DOHH2 (cell line): ENCODE measurements around the gene CLASP1.

ENCODE experiments used
- CTCF ChIP-seq: fragments of 200-600 bp; sonication (generic); IDR thresholded peaks from one replicate; pipeline ENCODE4 v1.5.1; 2014; ENCODE audit warnings: antibody characterized with exemption, mild to moderate bottlenecking, low read depth, low read length; ENCODE audit not compliant: poor library complexity, severe bottlenecking
- EZH2phosphoT487 ChIP-seq: fragments of 200-600 bp; sonication (generic); IDR thresholded peaks from 2 replicates; pipeline ENCODE4 v1.6.1; 2017; ENCODE audit warnings: borderline replicate concordance, mild to moderate bottlenecking, antibody characterized with exemption, low read length, moderate library complexity, mixed read lengths

- TF ChIP-seq CTCF (no peak), EZH2phosphoT487 (no peak)
Observed at GRCh38 chr2:121617042-121617599, 32.1 kb downstream of the CLASP1 start.
